DOHH2 (cell line): ENCODE results near the gene FAM236A.
"Not testable (repeated sequence)": the region's sequence is repeated elsewhere in the genome, so short reads cannot be mapped to it uniquely, and the experiment has no call there.

Experiments used
- H3F3A ChIP-seq: fragments of 200-600 bp; sonication (generic), shearing (Covaris generic); 2 replicates; pipeline ENCODE4 v1.6.0; 2016; ENCODE audit warnings: antibody characterized with exemption, mild to moderate bottlenecking; ENCODE audit not compliant: control insufficient read depth, insufficient read depth
- H3K27ac ChIP-seq: fragments of 200-600 bp; sonication (generic); 2 replicates; pipeline ENCODE4 v1.5.1; 2014; ENCODE audit warnings: low read depth, mild to moderate bottlenecking, low read length, moderate library complexity
- H3K27me3 ChIP-seq: fragments of 200-600 bp; sonication (generic); 2 replicates; pipeline ENCODE4 v1.6.1; 2014; ENCODE audit warnings: mild to moderate bottlenecking, low read length, mixed read lengths; ENCODE audit not compliant: control insufficient read depth
- H3K36me3 ChIP-seq: fragments of 200-600 bp; sonication (generic); 2 replicates; pipeline ENCODE4 v1.6.1; 2014; ENCODE audit warnings: mild to moderate bottlenecking, low read length, moderate library complexity, mixed read lengths; ENCODE audit not compliant: control insufficient read depth
- H3K4me1 ChIP-seq: fragments of 200-600 bp; sonication (generic); 2 replicates; pipeline ENCODE4 v1.6.1; 2014; ENCODE audit warnings: mild to moderate bottlenecking, low read length, mixed read lengths; ENCODE audit not compliant: control insufficient read depth
- H3K4me2 ChIP-seq: fragments of 200-600 bp; sonication (generic); 2 replicates; pipeline ENCODE4 v1.6.0; 2014; ENCODE audit warnings: mild to moderate bottlenecking, low read length, moderate library complexity
- H3K4me3 ChIP-seq: fragments of 200-600 bp; sonication (generic); 2 replicates; pipeline ENCODE4 v1.5.1; 2014; ENCODE audit warnings: mild to moderate bottlenecking, low read length, mixed read lengths
- H3K79me2 ChIP-seq: fragments of 200-600 bp; sonication (generic); 2 replicates; pipeline ENCODE4 v1.6.1; 2014; ENCODE audit warnings: mild to moderate bottlenecking, low read length, mixed read lengths; ENCODE audit not compliant: control insufficient read depth
- H3K9me2 ChIP-seq: fragments of 200-600 bp; sonication (generic); replicated peaks from 2 replicates; pipeline ENCODE4 v1.6.1; 2014; ENCODE audit warnings: mild to moderate bottlenecking, low read length, mixed read lengths; ENCODE audit not compliant: control insufficient read depth
- H3K9me3 ChIP-seq: fragments of 200-600 bp; sonication (generic); 2 replicates; pipeline ENCODE4 v1.6.1; 2014; ENCODE audit warnings: antibody characterized with exemption, low read length, mixed read lengths; ENCODE audit not compliant: control insufficient read depth, insufficient read depth
- H4K20me1 ChIP-seq: fragments of 200-600 bp; sonication (generic); 2 replicates; pipeline ENCODE4 v1.6.0; 2014; ENCODE audit warnings: low read depth, mild to moderate bottlenecking, antibody characterized with exemption, low read length, moderate library complexity; ENCODE audit not compliant: control insufficient read depth, insufficient read depth

FAM236A gene

DNA sequence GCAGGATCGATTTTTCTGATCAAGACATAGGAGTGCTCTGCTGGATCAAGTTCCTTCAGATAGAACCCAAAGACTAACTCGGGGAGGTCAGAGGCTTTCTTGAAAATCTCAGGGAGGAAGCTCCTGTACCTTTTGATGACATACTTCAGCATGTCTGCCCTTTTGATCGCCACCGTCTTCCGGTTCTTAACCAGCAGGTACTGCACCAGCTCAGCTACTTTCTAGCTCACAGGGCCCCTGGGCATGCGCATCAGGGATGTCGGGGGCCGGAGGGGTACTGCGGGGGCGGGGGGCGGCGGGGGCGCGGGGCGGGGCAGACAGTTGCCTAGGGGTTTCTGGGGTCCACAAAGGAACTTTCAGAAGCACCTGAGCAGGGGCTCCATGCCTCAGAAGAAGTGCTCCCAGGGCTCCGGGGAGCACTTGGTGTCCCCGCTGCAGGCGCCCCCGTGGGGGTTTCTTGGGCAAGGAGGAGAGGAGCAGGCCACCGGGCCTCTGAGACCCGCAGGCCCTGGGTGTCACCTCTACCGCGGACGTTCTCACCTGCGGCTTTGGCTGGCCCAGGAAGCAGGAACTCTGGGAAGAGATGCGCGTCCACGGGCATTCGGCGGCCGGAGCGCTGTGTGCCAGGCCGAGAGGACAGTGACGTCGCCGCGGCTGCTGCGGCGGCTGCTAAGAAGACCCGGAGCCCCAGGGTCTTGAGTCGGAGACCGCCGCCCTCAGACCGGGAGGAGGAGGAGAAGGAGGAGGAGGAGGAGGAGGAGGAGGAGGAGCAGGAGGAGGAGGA is 5.2 kb downstream of the FAM236A start:
- not testable (repeated sequence) for H3F3A ChIP-seq, H3K79me2 ChIP-seq, H3K36me3 ChIP-seq, H4K20me1 ChIP-seq, H3K4me2 ChIP-seq, H3K27ac ChIP-seq, H3K27me3 ChIP-seq, H3K9me2 ChIP-seq, H3K4me1 ChIP-seq, H3K9me3 ChIP-seq, H3K4me3 ChIP-seq

DNA sequence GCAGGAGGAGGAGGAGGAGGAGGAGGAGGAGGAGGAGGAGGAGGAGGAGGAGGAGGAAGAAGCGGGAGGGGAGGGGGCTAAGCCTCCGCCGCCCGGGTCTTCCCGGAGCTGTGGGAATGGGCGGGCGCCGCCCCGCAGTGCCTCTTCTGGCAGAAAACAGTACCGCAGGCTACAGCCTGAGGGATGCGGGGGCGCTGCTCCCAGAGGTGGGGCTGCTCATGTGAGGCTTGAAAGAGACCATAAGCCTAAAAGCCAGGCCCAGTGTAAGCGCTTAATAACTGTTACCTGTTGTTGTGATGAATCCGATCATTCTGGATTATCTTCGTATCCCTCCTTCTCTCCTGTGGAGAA is 5.8 kb downstream of the FAM236A start, which contains the start of gene DMRTC1:
DMRTC1 (minus strand) TSS at position 19 of the 351 bp plus-strand sequence. CDS start 68,143 bp downstream, outside the sequence.
- H3F3A ChIP-seq, H3K4me3 ChIP-seq, H3K9me3 ChIP-seq, H3K4me1 ChIP-seq, H3K36me3 ChIP-seq, H3K4me2 ChIP-seq, H3K27me3 ChIP-seq, H3K27ac ChIP-seq, H3K79me2 ChIP-seq, H4K20me1 ChIP-seq, H3K9me2 ChIP-seq: not testable (repeated sequence)

DNA sequence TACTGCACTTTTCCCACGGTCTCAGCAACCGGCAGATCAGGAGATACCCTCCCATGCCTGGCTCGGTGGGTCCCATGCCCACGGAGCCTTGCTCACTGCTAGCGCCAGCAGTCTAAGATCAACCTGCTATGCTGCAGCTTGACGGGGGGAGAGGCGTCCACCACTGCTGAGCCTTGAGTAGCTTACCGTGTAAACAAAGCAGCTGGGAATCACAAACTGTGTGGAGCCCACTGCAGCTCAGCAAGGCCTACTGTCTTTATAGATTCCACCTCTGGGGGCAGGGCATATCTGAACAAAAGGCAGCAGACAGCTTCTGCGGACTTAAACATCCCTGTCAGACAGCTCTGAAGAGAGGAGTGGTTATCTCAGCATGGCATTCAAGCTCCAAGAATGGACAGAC is 22.0 kb downstream of the FAM236A start:
- not testable (repeated sequence) for H3K4me1 ChIP-seq, H3F3A ChIP-seq, H3K36me3 ChIP-seq, H3K9me2 ChIP-seq, H3K27ac ChIP-seq, H3K4me2 ChIP-seq, H4K20me1 ChIP-seq, H3K4me3 ChIP-seq, H3K27me3 ChIP-seq, H3K79me2 ChIP-seq, H3K9me3 ChIP-seq

DNA sequence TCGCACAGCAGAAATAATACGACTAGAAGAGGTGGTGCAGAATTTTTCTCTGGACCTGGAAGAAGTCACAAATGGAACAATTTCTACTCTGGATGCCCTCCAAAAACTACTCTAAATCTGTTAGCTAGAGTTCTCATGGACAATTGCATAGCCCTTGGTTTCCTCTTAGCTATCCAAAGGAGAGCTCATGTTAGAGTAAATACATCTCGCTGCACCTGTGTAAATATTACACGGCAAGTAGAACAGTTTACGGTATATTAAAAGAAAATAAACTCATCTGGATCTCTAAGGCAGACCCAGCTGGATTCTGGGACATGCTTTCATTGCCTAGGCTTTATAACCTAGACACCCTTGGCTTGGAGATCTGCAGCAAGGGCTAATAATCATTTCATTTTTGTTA is 33.9 kb downstream of the FAM236A start:
- H3K9me2 ChIP-seq, H3K27me3 ChIP-seq, H3K27ac ChIP-seq, H3K36me3 ChIP-seq, H3F3A ChIP-seq, H3K4me3 ChIP-seq, H3K4me1 ChIP-seq, H3K4me2 ChIP-seq, H3K9me3 ChIP-seq, H3K79me2 ChIP-seq, H4K20me1 ChIP-seq: not testable (repeated sequence)

DNA sequence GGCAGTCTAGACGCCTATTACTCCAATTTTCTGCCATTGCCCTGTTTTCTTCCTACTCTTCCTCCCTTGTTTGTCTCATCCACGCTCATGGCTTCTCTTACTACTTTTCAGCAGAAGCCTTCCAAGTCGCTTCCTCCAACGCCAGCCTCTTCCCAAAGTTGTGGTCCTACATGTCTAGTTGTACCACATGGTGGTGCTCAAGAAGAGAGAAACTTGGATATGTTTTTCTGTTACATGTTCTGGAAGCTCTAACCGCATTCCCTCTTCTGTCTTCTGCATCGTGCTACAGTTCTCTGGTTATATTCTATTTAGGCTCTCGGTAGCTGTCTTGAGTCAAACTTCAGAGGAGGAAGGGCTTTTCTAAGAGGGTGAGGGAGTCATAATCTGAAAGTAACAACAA is 36.9 kb downstream of the FAM236A start:
- H3K4me3 ChIP-seq, H3K4me1 ChIP-seq, H3K9me3 ChIP-seq, H3K79me2 ChIP-seq, H3K9me2 ChIP-seq, H3K27me3 ChIP-seq, H4K20me1 ChIP-seq, H3K27ac ChIP-seq, H3F3A ChIP-seq, H3K36me3 ChIP-seq, H3K4me2 ChIP-seq: not testable (repeated sequence)

DNA sequence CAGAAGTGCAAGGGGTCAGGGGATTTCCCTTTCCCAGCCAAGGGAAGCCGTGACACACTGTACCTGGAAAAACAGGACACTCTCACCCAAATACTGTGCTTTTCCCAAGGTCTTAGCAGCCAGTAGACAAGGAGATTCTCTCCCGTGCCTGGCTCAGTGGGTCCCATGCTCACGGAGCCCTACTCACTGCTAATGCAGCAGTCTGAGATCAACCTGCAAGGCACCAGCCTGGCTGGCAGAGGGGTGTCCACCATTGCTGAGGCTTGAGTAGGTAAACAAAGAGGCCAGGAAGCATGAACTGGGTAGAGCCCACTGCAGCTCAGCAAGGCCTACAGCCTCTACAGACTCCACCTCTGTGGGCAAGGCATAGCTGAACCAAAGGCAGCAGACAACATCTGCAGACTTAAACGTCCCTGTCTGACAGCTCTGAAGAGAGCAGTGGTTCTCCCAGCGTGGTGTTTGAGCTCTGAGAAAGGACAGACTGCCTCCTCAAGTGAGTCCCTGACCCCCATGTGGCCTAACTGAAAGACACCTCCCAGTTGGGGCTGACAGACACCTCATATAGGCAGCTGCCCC is 43.0 kb downstream of the FAM236A start:
- not testable (repeated sequence) for H3K27me3 ChIP-seq, H3K4me3 ChIP-seq, H3K27ac ChIP-seq, H3K9me3 ChIP-seq, H3F3A ChIP-seq, H3K9me2 ChIP-seq, H3K4me1 ChIP-seq, H4K20me1 ChIP-seq, H3K36me3 ChIP-seq, H3K4me2 ChIP-seq, H3K79me2 ChIP-seq
